Stimulated activated CD4-positive, alpha-beta T cell treated with anti-CD3 and anti-CD28 coated beads, Interleukin-1b, Interleukin-23, amount 100 ng/mL, for 4 hours (primary cell): ENCODE data around the gene PLPP7.

Source experiments
- DNase-seq, 2 donors: peaks; one replicate each; pipeline ENCODE4 v3.0.0-alpha.2; 2020; ENCODE audit warnings: low read depth in 2 of 2

Gene PLPP7

GRCh38 chr9:131281119-131281965, 8.2 kb upstream of the PLPP7 start:
- no peak for DNase-seq

GRCh38 chr9:131282175-131282574, 7.3 kb upstream of the PLPP7 start:
- no peak for DNase-seq

GRCh38 chr9:131282688-131283422, 6.7 kb upstream of the PLPP7 start:
- DNase-seq, result no peak

- no peak for DNase-seq
These were observed 4.7 kb upstream of the PLPP7 start for GRCh38 chr9:131284856-131285255.

GRCh38 chr9:131287359-131287758, 2.2 kb upstream of the PLPP7 start:
- DNase-seq, result no peak

- DNase-seq, result no peak
These were observed 1.3 kb upstream of the PLPP7 start for GRCh38 chr9:131288217-131288616.

- no peak for DNase-seq
These were observed 678 bp downstream of the PLPP7 start for GRCh38 chr9:131290036-131290766.

- DNase-seq, result no peak
These were observed 1.3 kb downstream of the PLPP7 start for GRCh38 chr9:131290767-131291370.

GRCh38 chr9:131291795-131292315, 2.3 kb downstream of the PLPP7 start:
- no peak for DNase-seq

- DNase-seq, result no peak
These were observed 3.4 kb downstream of the PLPP7 start for GRCh38 chr9:131292937-131293336.

GRCh38 chr9:131296460-131296859, 6.9 kb downstream of the PLPP7 start:
- DNase-seq, result no peak

GRCh38 chr9:131296906-131297500, 7.5 kb downstream of the PLPP7 start:
- no peak for DNase-seq

- DNase-seq, result no peak
These were observed 8.4 kb downstream of the PLPP7 start for GRCh38 chr9:131297903-131298302.

- DNase-seq, result no peak
These were observed 8.8 kb downstream of the PLPP7 start for GRCh38 chr9:131298341-131298740.

GRCh38 chr9:131298816-131299215, 9.3 kb downstream of the PLPP7 start:
- DNase-seq, result no peak

GRCh38 chr9:131299346-131299960, 9.9 kb downstream of the PLPP7 start:
- DNase-seq, result no peak

GRCh38 chr9:131299961-131300347, 10.4 kb downstream of the PLPP7 start:
- no peak for DNase-seq

GRCh38 chr9:131300444-131300843, 10.9 kb downstream of the PLPP7 start:
- no peak for DNase-seq

GRCh38 chr9:131302244-131303075, 12.9 kb downstream of the PLPP7 start:
- DNase-seq, result no peak
